GM21367 (cell line): ENCODE data around the gene PLEKHF1.

Experiments
- ATAC-seq: cut with Tn5 transposase; IDR thresholded peaks from one replicate; pipeline ENCODE4 v1.9.1; 2021; ENCODE audit not compliant: unreplicated experiment

Gene PLEKHF1

DNA sequence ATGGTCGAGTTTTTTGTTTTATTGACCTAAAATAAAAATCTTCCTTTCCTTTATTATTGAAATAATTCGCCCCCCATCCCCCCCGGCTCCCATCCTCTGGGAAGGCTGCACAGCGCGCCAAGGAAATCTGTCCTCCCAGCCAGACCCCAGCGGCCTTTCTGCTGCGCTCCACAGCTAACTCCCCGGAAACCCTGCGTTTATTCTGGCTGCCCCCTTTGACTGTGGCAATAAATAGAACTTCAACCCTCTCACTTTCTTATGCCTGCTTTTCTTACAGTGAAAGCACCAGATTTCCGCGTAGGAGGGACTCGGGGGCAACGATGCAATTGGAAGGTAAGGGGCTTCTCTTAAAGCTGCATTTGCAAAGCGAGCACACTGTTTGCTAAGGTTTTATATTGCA, 59.5 kb downstream of the PLEKHF1 start:
- no peak for ATAC-seq
